GM12872 (cell line): ENCODE results near the gene DVL3.

ENCODE experiments used
- CTCF ChIP-seq: IDR thresholded peaks from 3 replicates; pipeline ENCODE4 v1.5.1; 2011; ENCODE audit warnings: low read depth, mild to moderate bottlenecking, low read length, moderate library complexity; ENCODE audit not compliant: insufficient read depth

Gene DVL3

DNA sequence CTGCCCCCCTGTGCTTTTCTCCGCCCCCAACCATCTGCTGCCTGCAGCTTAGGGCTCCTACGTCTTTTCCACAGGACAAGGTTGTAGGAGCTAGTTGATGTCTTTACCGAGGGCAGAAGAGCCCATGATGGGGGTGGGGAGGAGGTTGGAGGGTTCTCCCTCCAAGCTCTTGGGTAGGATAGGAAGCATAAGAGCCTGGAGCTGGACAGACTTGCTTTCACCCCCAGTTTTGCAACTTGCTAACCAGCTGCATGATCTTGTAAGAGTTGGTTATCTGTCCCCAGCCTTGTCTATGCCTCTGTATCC is 31.7 kb downstream of the DVL3 start:
- TF ChIP-seq CTCF, result no peak

GRCh38 chr3:184188080-184188479 is 32.9 kb downstream of the DVL3 start:
- no peak for TF ChIP-seq CTCF

GRCh38 chr3:184189421-184189820 is 34.2 kb downstream of the DVL3 start:
- no peak for TF ChIP-seq CTCF

GRCh38 chr3:184192889-184193288 is 37.7 kb downstream of the DVL3 start:
- no peak for TF ChIP-seq CTCF

DNA sequence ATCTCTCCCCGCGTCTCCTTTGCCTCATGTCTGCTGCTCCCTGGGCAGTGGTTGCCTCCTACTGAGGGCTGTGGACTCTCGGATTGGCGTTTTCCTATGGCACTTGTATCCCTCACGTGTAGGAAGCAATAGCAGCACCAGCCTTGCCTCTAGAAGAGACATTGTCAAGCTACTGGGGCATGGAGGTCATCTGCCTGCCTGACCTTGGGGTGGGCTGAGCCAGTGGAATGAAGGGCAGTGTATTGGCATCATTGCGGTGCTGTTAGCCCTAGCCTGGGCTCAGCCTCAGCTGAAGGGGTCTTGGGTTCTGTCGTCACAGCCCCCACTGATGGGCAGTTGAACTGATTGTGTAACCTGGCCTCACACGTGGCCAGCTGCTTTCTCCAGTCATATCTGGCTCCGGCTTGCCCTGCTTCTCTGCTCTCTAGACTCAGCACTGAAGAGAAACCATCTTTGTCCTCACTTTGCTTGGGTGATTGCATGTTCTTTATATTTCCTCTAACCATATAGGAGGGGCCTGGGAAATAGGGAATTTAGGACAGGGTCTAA is 38.9 kb downstream of the DVL3 start:
- no peak for TF ChIP-seq CTCF

- no peak for TF ChIP-seq CTCF
Measured at GRCh38 chr3:184196536-184196935, 41.4 kb downstream of the DVL3 start.

- TF ChIP-seq CTCF, result no peak
Measured at GRCh38 chr3:184198509-184198908, 43.3 kb downstream of the DVL3 start.

GRCh38 chr3:184200825-184201224 is 45.6 kb downstream of the DVL3 start:
- no peak for TF ChIP-seq CTCF
